ENCODE data around the gene F2RL3. TPM values are rescaled to one million over a fixed set of nuclear protein-coding genes. Genes with fewer than 3 reads are reported as not detected.

The F2RL3 gene
- total and polyA plus RNA-seq, 5 donors from 2014 or later = 0.10 TPM; not detected in 4

GRCh38 chr19:16940626-16941025 lies 51.8 kb downstream of the F2RL3 start:
- peaks cover 4% of the 10 kb centered on the region for H3K27me3 Mint-ChIP-seq
- no peak overlapping the region for H3K27ac ChIP-seq (ENCODE audit: insufficient read depth, low read length, poor library complexity, severe bottlenecking)
- H3K9me3 ChIP-seq (ENCODE audit: control insufficient read depth in 2 of 2, low read length in 2 of 2) = peaks cover 0 to 4% of the 10 kb centered on the region in 2 experiments
- no peaks in the 10 kb centered on the region for H3K36me3 ChIP-seq (ENCODE audit: control insufficient read depth, insufficient read depth, low read length)
- H3K4me3 ChIP-seq (ENCODE audit: low read depth, low read length) = no peak overlapping the region
- ATAC-seq (ENCODE audit: low read depth in 2 of 2) (no peak), DNase-seq (no peak)
- H3K27me3 ChIP-seq (ENCODE audit: control insufficient read depth, insufficient read depth, low read length) = no peaks in the 10 kb centered on the region
- no peak overlapping the region for H3K27ac Mint-ChIP-seq
- peaks cover 0 to 7% (median 0%) of the 10 kb centered on the region in 7 donors for H3K9me3 Mint-ChIP-seq
- no peaks in the 10 kb centered on the region for H3K4me1 Mint-ChIP-seq
- no peak overlapping the region for H3K4me3 Mint-ChIP-seq
- H3K4me1 ChIP-seq (ENCODE audit: control insufficient read depth, insufficient read depth, low read length, poor library complexity, severe bottlenecking) = no peaks in the 10 kb centered on the region
- no peaks in the 10 kb centered on the region for H3K36me3 Mint-ChIP-seq

Other genes with a start within 250 kb of the F2RL3 start
- gene SMIM7, start 228.9 kb upstream of the F2RL3 start, total RNA-seq = 71.0 TPM
- gene SMIM7, start 228.9 kb upstream of the F2RL3 start, polyA plus RNA-seq = 10 to 100 TPM; 61.5 to 73.1 (median 65.6) TPM
- gene TMEM38A, start 227.9 kb upstream of the F2RL3 start, total RNA-seq = 1.0 TPM
- gene TMEM38A, start 227.9 kb upstream of the F2RL3 start, polyA plus RNA-seq = 1 to 10 TPM; 2.7 to 5.7 (median 3.8) TPM
- gene NWD1, start 169.2 kb upstream of the F2RL3 start, total RNA-seq = not detected
- not detected for gene NWD1, start 169.2 kb upstream of the F2RL3 start, polyA plus RNA-seq
- gene SIN3B, start 59.6 kb upstream of the F2RL3 start, total RNA-seq = 82.3 TPM
- gene SIN3B, start 59.6 kb upstream of the F2RL3 start, polyA plus RNA-seq = 1 to 10 TPM; 2.2 to 5.2 (median 3.8) TPM
- gene CPAMD8, start 137.8 kb downstream of the F2RL3 start, total RNA-seq = 2.3 TPM
- gene CPAMD8, start 137.8 kb downstream of the F2RL3 start, polyA plus RNA-seq = under 1 TPM in 3 of 4 donors, not detected in 1; 0.03 to 0.65 (median 0.06) TPM
- gene HAUS8, start 186.5 kb downstream of the F2RL3 start, total RNA-seq = 26.9 TPM
- 10 to 100 TPM; 11.0 to 12.7 (median 11.1) TPM for gene HAUS8, start 186.5 kb downstream of the F2RL3 start, polyA plus RNA-seq
- gene MYO9B, start 186.8 kb downstream of the F2RL3 start, total RNA-seq = 252 TPM
- gene MYO9B, start 186.8 kb downstream of the F2RL3 start, polyA plus RNA-seq = 1 to 10 TPM; 3.4 to 6.7 (median 4.9) TPM

All from CD4-positive, CD25-positive, alpha-beta regulatory T cell (primary cell).